SK-N-SH (cell line): ENCODE results near the gene FSHR. TPM values are rescaled to one million over a fixed set of nuclear protein-coding genes. Genes with fewer than 3 reads are reported as not detected.

Experiments used
- CTCF ChIA-PET: fragments of 300-600, 350-600 bp; formaldehyde crosslinking; extraction: SDS; loops from one replicate; lab custom pipeline; 2021; lab: Yijun Ruan, JAX
- POLR2A ChIA-PET: fragments of 350-600 bp; sonication (Branson Sonifier 250); formaldehyde crosslinking; extraction: SDS; loops from one replicate; lab custom pipeline; 2020; ENCODE audit warnings: antibody characterized with exemption, inconsistent platforms; lab: Yijun Ruan, JAX
- DNase-seq: peaks from one replicate; pipeline ENCODE4 v3.0.0; 2012
- H2AFZ ChIP-seq: fragments of 200-600 bp; sonication (generic); 2 replicates; pipeline ENCODE4 v1.8.1; 2016; ENCODE audit warnings: antibody characterized with exemption, mild to moderate bottlenecking, low read depth
- H3F3A ChIP-seq: fragments of 200-600 bp; sonication (generic); replicated peaks from 2 replicates; pipeline ENCODE3; 2016; ENCODE audit warnings: antibody characterized with exemption, mild to moderate bottlenecking; ENCODE audit not compliant: insufficient read depth
- H3K27ac ChIP-seq, 2 experiments: fragments of 200-500 bp in 1 of 2; fragments of 200-600 bp in 1 of 2; sonication (Bioruptor generic) in 1 of 2; sonication (generic), shearing (Covaris generic) in 1 of 2; 2 replicates each; pipeline versions ENCODE4 v1.5.1 to v1.6.1; 2014 to 2016; ENCODE audit warnings: low read depth in 2 of 2, inconsistent platforms in 1 of 2, low read length in 1 of 2, mild to moderate bottlenecking in 1 of 2, mixed read lengths in 1 of 2
- H3K27me3 ChIP-seq: fragments of 200-600 bp; sonication (generic), shearing (Covaris generic); 2 replicates; pipeline ENCODE4 v1.6.1; 2016; ENCODE audit warnings: mixed run types; ENCODE audit not compliant: insufficient read depth
- H3K36me3 ChIP-seq, 2 experiments: fragments of 200-500 bp in 1 of 2; fragments of 200-600 bp in 1 of 2; sonication (Bioruptor generic) in 1 of 2; sonication (generic) in 1 of 2; replicated peaks in 1 of 2; 2 replicates each; pipeline versions ENCODE3 to v1.5.1; 2014 to 2016; ENCODE audit warnings: low read length in 1 of 2, mild to moderate bottlenecking in 1 of 2; ENCODE audit not compliant: insufficient read depth in 2 of 2, control insufficient read depth in 1 of 2
- H3K4me1 ChIP-seq, 2 experiments: fragments of 200-500 bp in 1 of 2; fragments of 200-600 bp in 1 of 2; sonication (Bioruptor generic) in 1 of 2; sonication (generic), shearing (Covaris generic) in 1 of 2; 2 replicates each; pipeline versions ENCODE4 v1.5.1 to v1.6.1; 2014 to 2016; ENCODE audit warnings: low read depth in 1 of 2, low read length in 1 of 2, mixed run types in 1 of 2; ENCODE audit not compliant: insufficient read depth in 2 of 2, control insufficient read depth in 1 of 2
- H3K4me2 ChIP-seq: fragments of 200-600 bp; sonication (generic), shearing (Covaris generic); 2 replicates; pipeline ENCODE4 v1.6.1; 2017; ENCODE audit warnings: mixed run types
- H3K4me3 ChIP-seq, 2 experiments: fragments of 200-500 bp in 1 of 2; fragments of 200-600 bp in 1 of 2; sonication (Bioruptor generic) in 1 of 2; sonication (generic), shearing (Covaris generic) in 1 of 2; 2 replicates each; pipeline versions ENCODE4 v1.5.1 to v1.8.1; 2014 to 2016; ENCODE audit warnings: low read depth in 2 of 2, inconsistent platforms in 1 of 2, low read length in 1 of 2, mild to moderate bottlenecking in 1 of 2, mixed read lengths in 1 of 2, moderate library complexity in 1 of 2
- H3K79me2 ChIP-seq: fragments of 200-600 bp; sonication (generic); 2 replicates; pipeline ENCODE4 v1.8.1; 2017; ENCODE audit warnings: mild to moderate bottlenecking; ENCODE audit not compliant: insufficient read depth
- H3K9ac ChIP-seq: fragments of 200-600 bp; sonication (generic); 2 replicates; pipeline ENCODE4 v1.6.1; 2017; ENCODE audit warnings: mixed run types
- H3K9me2 ChIP-seq: fragments of 200-600 bp; sonication (generic); 2 replicates; pipeline ENCODE4 v1.6.1; 2017; ENCODE audit warnings: mixed run types
- H3K9me3 ChIP-seq: fragments of 200-600 bp; sonication (generic); 2 replicates; pipeline ENCODE4 v1.6.1; 2017; ENCODE audit warnings: mixed run types, mild to moderate bottlenecking, moderate library complexity
- H4K20me1 ChIP-seq: fragments of 200-600 bp; sonication (generic); 2 replicates; pipeline ENCODE4 v1.6.1; 2017; ENCODE audit warnings: mild to moderate bottlenecking, mixed run types; ENCODE audit not compliant: insufficient read depth
- ELF1 ChIP-seq: IDR thresholded peaks from 2 replicates; pipeline ENCODE4 v1.4.0; 2012
- EZH2phosphoT487 ChIP-seq: fragments of 200-600 bp; sonication (generic); IDR thresholded peaks from 2 replicates; pipeline ENCODE4 v1.6.1; 2017; ENCODE audit warnings: low read depth, mixed run types, mild to moderate bottlenecking, antibody characterized with exemption, moderate library complexity, borderline replicate concordance
- FOSL2 ChIP-seq: IDR thresholded peaks from 2 replicates; pipeline ENCODE4 v1.4.0; 2012; ENCODE audit warnings: low read depth, mild to moderate bottlenecking, moderate library complexity, borderline replicate concordance
- FOXM1 ChIP-seq: IDR thresholded peaks from 2 replicates; pipeline ENCODE4 v1.4.0; 2012; ENCODE audit warnings: low read depth, mild to moderate bottlenecking
- GATA2 ChIP-seq: sonication (generic); formaldehyde crosslinking; IDR thresholded peaks from 2 replicates; pipeline ENCODE4 v1.5.0; 2020; ENCODE audit warnings: mild to moderate bottlenecking, missing genetic modification reagents
- JUND ChIP-seq: IDR thresholded peaks from 2 replicates; pipeline ENCODE4 v1.4.0; 2012
- MXI1 ChIP-seq: IDR thresholded peaks from 2 replicates; pipeline ENCODE4 v1.6.1; 2012; ENCODE audit warnings: mild to moderate bottlenecking, low read depth, low read length, improper control_type of control experiment
- NRF1 ChIP-seq: IDR thresholded peaks from 2 replicates; pipeline ENCODE4 v1.6.1; 2012; ENCODE audit warnings: low read depth, mild to moderate bottlenecking, low read length
- POLR2AphosphoS5 ChIP-seq: IDR thresholded peaks from 2 replicates; pipeline ENCODE4 v1.6.1; 2012; ENCODE audit warnings: low read depth, low read length
- RAD21 ChIP-seq: IDR thresholded peaks from 2 replicates; pipeline ENCODE4 v1.6.1; 2012; ENCODE audit warnings: mild to moderate bottlenecking, low read length
- RCOR1 ChIP-seq: fragments of 150-350 bp; IDR thresholded peaks from 2 replicates; pipeline ENCODE4 v1.6.1; 2017; ENCODE audit warnings: antibody characterized with exemption, low read length
- REST ChIP-seq: IDR thresholded peaks from 2 replicates; pipeline ENCODE4 v1.6.1; 2012; ENCODE audit warnings: mild to moderate bottlenecking, low read depth, low read length, moderate library complexity
- RFX5 ChIP-seq: IDR thresholded peaks from 2 replicates; pipeline ENCODE4 v1.6.1; 2012; ENCODE audit warnings: mild to moderate bottlenecking, improper control_type of control experiment, low read length
- SIN3A ChIP-seq: IDR thresholded peaks from 2 replicates; pipeline ENCODE4 v1.6.1; 2012; ENCODE audit warnings: low read depth, mild to moderate bottlenecking, low read length, moderate library complexity, borderline replicate concordance
- SMC3 ChIP-seq: IDR thresholded peaks from 2 replicates; pipeline ENCODE4 v1.6.1; 2012; ENCODE audit warnings: low read depth, low read length, improper control_type of control experiment
- TAF1 ChIP-seq: IDR thresholded peaks from 2 replicates; pipeline ENCODE4 v1.6.1; 2012; ENCODE audit warnings: low read depth, mild to moderate bottlenecking, low read length, moderate library complexity, borderline replicate concordance
- USF1 ChIP-seq: IDR thresholded peaks from 2 replicates; pipeline ENCODE4 v1.4.0; 2012; ENCODE audit warnings: low read depth, borderline replicate concordance
- USF2 ChIP-seq: fragments of 150-350 bp; IDR thresholded peaks from 2 replicates; pipeline ENCODE4 v1.6.1; 2017; ENCODE audit warnings: antibody characterized with exemption, low read length, low read depth, borderline replicate concordance
- ZBTB33 ChIP-seq: IDR thresholded peaks from 2 replicates; pipeline ENCODE4 v1.4.0; 2012; ENCODE audit warnings: low read depth, borderline replicate concordance
- WGBS: methylation state at CpG from one replicate; pipeline ENCODE4 v1.1.6; 2017; ENCODE audit warnings: low lambda C conversion rate; 5-methylcytosine and 5-hydroxymethylcytosine counted together
- polyA plus RNA-seq, 3 experiments: library from polyadenylated mRNA; depleted of rRNA; stranded (reverse); fragments of >200 nt; gene quantifications; 2 replicates each; pipeline ENCODE4 v1.2.3, GENCODE V29; 2012

Gene FSHR
- polyA plus RNA-seq, 1 of the 3 experiments (the other 2 are of a cell fraction) = not detected

GRCh38 chr2:49153252-49153651 lies 1.1 kb downstream of the FSHR start:
- Histone ChIP-seq H3K9ac (no peak overlapping the region), H3F3A (no peaks in the 10 kb centered on the region), H3K79me2 (no peaks in the 10 kb centered on the region), H3K4me1 (no peaks in the 10 kb centered on the region), H3K27me3 (no peaks in the 10 kb centered on the region), H3K4me2 (no peak overlapping the region), H4K20me1 (no peaks in the 10 kb centered on the region), H3K4me3 (no peak overlapping the region), H3K9me2 (no peaks in the 10 kb centered on the region), H2AFZ (no peak overlapping the region), H3K36me3 (no peaks in the 10 kb centered on the region), H3K9me3 (no peaks in the 10 kb centered on the region; the same call in 1 of the 2 replicates), H3K27ac (no peak overlapping the region)
- no peak for TF ChIP-seq RCOR1
- TF ChIP-seq FOXM1 = no peak
- no peak for TF ChIP-seq RFX5
- no peak for TF ChIP-seq ZBTB33
- no peak for TF ChIP-seq JUND
- TF ChIP-seq FOSL2 = no peak
- no peak for TF ChIP-seq SMC3
- no peak for TF ChIP-seq GATA2 (CRISPR knock-in tag)
- no peak for TF ChIP-seq MXI1
- TF ChIP-seq ELF1 = no peak
- TF ChIP-seq USF2 = no peak
- no peak for TF ChIP-seq TAF1
- TF ChIP-seq NRF1 = no peak
- TF ChIP-seq POLR2AphosphoS5 = no peak
- TF ChIP-seq SIN3A = no peak
- no peak for TF ChIP-seq EZH2phosphoT487
- no peak for DNase-seq
- ChIA-PET POLR2A (no interaction called here), CTCF (interaction anchor here (1.0 to 1.1 kb wide), 2 partner anchors 10 to 61 kb away, joined by 3 read pairs; no protein-coding TSS in a partner anchor)
- 8% methylated on average over 2 of the region's 2 CpGs for WGBS

- Histone ChIP-seq H3F3A (no peaks in the 10 kb centered on the region), H3K9me2 (no peaks in the 10 kb centered on the region), H3K36me3 (no peaks in the 10 kb centered on the region), H3K9ac (no peak overlapping the region), H3K27ac (no peak overlapping the region), H3K27me3 (no peaks in the 10 kb centered on the region), H3K79me2 (no peaks in the 10 kb centered on the region), H3K4me1 (no peaks in the 10 kb centered on the region), H4K20me1 (no peaks in the 10 kb centered on the region), H3K4me2 (no peak overlapping the region), H2AFZ (no peak overlapping the region), H3K9me3 (no peaks in the 10 kb centered on the region; the same call in 1 of the 2 replicates), H3K4me3 (no peak overlapping the region)
- ChIA-PET POLR2A (no interaction called here), CTCF (interaction anchor here (1.0 to 1.1 kb wide), 2 partner anchors 9 to 61 kb away, joined by 3 read pairs; no protein-coding TSS in a partner anchor)
- no peak for DNase-seq
- TF ChIP-seq REST (no peak), FOXM1 (no peak), USF2 (no peak), POLR2AphosphoS5 (no peak), TAF1 (no peak), RCOR1 (no peak), RAD21 (no peak), SIN3A (no peak), USF1 (no peak), NRF1 (no peak)
These were observed 1.5 kb downstream of the FSHR start for GRCh38 chr2:49152824-49153223.
